B cell (primary cell): Measurements from ENCODE around the gene CD300LG. TPM values are rescaled to one million over a fixed set of nuclear protein-coding genes. Genes with fewer than 3 reads are reported as not detected.

ENCODE experiments used
- ATAC-seq: fragments of 200-7000 bp; cut with Tn5 transposase; one replicate; pipeline ENCODE4 v1.10.0; 2021; ENCODE audit warnings: low read depth, mild to moderate bottlenecking, moderate number of reproducible peaks, moderate library complexity
- CTCF ChIA-PET: fragments of 350-600 bp; sonication (Branson Sonifier 250); formaldehyde crosslinking; loops from one replicate; lab custom pipeline; 2021; ENCODE audit warnings: antibody characterized with exemption, inconsistent platforms; lab: Charles Lee
- POLR2A ChIA-PET: fragments of 350-600 bp; sonication (Branson Sonifier 250); formaldehyde crosslinking; loops from one replicate; lab custom pipeline; 2021; ENCODE audit warnings: antibody characterized with exemption; lab: Charles Lee
- DNase-seq: peaks from one replicate; pipeline ENCODE4 v3.0.0; 2013
- H2AFZ ChIP-seq: 2 replicates; pipeline ENCODE4 v1.6.1; 2012; ENCODE audit warnings: mild to moderate bottlenecking, low read depth, low read length; ENCODE audit not compliant: insufficient read depth, poor library complexity, severe bottlenecking
- H3K27ac ChIP-seq, 2 donors: 1 replicate in 1 of 2; 2 replicates in 1 of 2; pipeline ENCODE4 v1.5.1; 2012 to 2013; ENCODE audit warnings: low read length in 2 of 2, mild to moderate bottlenecking in 2 of 2, moderate library complexity in 1 of 2
- H3K27me3 ChIP-seq, 4 experiments: fragments of 200-600 bp in 1 of 4; sonication (generic) in 1 of 4; replicated peaks in 1 of 4; 1 replicate in 2 of 4; 2 replicates in 2 of 4; pipeline versions ENCODE4 v1.6.1 to v1.7.0; 2013 to 2016; ENCODE audit warnings: low read length in 3 of 4, mild to moderate bottlenecking in 2 of 4, mixed read lengths in 1 of 4, moderate library complexity in 1 of 4; ENCODE audit not compliant: insufficient read depth in 4 of 4, control insufficient read depth in 3 of 4; ENCODE audit errors: control extremely low read depth in 1 of 4
- H3K36me3 ChIP-seq, 2 experiments: replicated peaks in 1 of 2; 1 replicate in 1 of 2; 2 replicates in 1 of 2; pipeline versions ENCODE4 v1.6.1 to v1.7.1; 2013; ENCODE audit warnings: low read length in 1 of 2; ENCODE audit not compliant: insufficient read depth in 2 of 2, control insufficient read depth in 1 of 2; ENCODE audit errors: control extremely low read depth in 1 of 2, extremely low read depth in 1 of 2
- H3K4me1 ChIP-seq, 2 donors: fragments of 200-600 bp in 1 of 2; sonication (generic) in 1 of 2; 1 replicate in 1 of 2; 2 replicates in 1 of 2; pipeline versions ENCODE4 v1.5.1 to v1.6.1; 2013 to 2017; ENCODE audit warnings: low read length in 2 of 2; ENCODE audit not compliant: control insufficient read depth in 2 of 2, insufficient read depth in 2 of 2
- H3K4me2 ChIP-seq: replicated peaks from 2 replicates; pipeline ENCODE3; 2012; ENCODE audit warnings: mild to moderate bottlenecking, low read depth, low read length; ENCODE audit not compliant: poor library complexity, severe bottlenecking
- H3K4me3 ChIP-seq, 5 experiments: fragments of 200-600 bp in 1 of 5; sonication (generic) in 1 of 5; 1 replicate in 3 of 5; 2 replicates in 2 of 5; pipeline versions ENCODE4 v1.5.1 to v1.7.0; 2011 to 2016; ENCODE audit warnings: low read length in 4 of 5, mild to moderate bottlenecking in 4 of 5, low read depth in 2 of 5, control low read depth in 1 of 5, moderate library complexity in 1 of 5; ENCODE audit not compliant: insufficient read depth in 1 of 5; ENCODE audit errors: control extremely low read depth in 1 of 5, extremely low read depth in 1 of 5
- H3K79me2 ChIP-seq: fragments of 200-600 bp; sonication (generic); one replicate; pipeline ENCODE4 v1.6.0; 2016; ENCODE audit warnings: low read length; ENCODE audit not compliant: control insufficient read depth, insufficient read depth
- H3K9ac ChIP-seq: fragments of 200-600 bp; sonication (generic); 2 replicates; pipeline ENCODE4 v1.6.1; 2017; ENCODE audit warnings: mild to moderate bottlenecking, low read length, moderate library complexity
- H3K9me3 ChIP-seq, 3 donors: one replicate each; pipeline versions ENCODE4 v1.6.1 to v1.7.1; 2013; ENCODE audit warnings: low read length in 2 of 3; ENCODE audit not compliant: control insufficient read depth in 2 of 3, insufficient read depth in 1 of 3; ENCODE audit errors: control extremely low read depth in 1 of 3
- H4K20me1 ChIP-seq: 2 replicates; pipeline ENCODE4 v1.6.0; 2012; ENCODE audit warnings: mild to moderate bottlenecking, low read length; ENCODE audit not compliant: insufficient read depth, control insufficient read depth, poor library complexity, severe bottlenecking
- H3K27ac Mint-ChIP-seq: one replicate; pipeline ENCODE4 v1.8.0; 2021; ENCODE audit warnings: mixed read lengths
- H3K27me3 Mint-ChIP-seq: one replicate; pipeline ENCODE4 v1.8.0; 2021; ENCODE audit warnings: mixed read lengths
- H3K4me1 Mint-ChIP-seq: one replicate; pipeline ENCODE4 v1.8.0; 2021; ENCODE audit warnings: mixed read lengths
- H3K4me3 Mint-ChIP-seq: one replicate; pipeline ENCODE4 v1.8.0; 2021; ENCODE audit warnings: mixed read lengths
- H3K9me3 Mint-ChIP-seq: one replicate; pipeline ENCODE4 v1.8.0; 2022; ENCODE audit warnings: mixed read lengths; ENCODE audit not compliant: insufficient read depth
- EZH2 ChIP-seq: IDR thresholded peaks from 2 replicates; pipeline ENCODE4 v1.6.1; 2012; ENCODE audit warnings: borderline replicate concordance, low read depth, mild to moderate bottlenecking, moderate library complexity, low read length; ENCODE audit not compliant: insufficient read depth, poor library complexity, severe bottlenecking
- WGBS: methylation state at CpG from one replicate; pipeline ENCODE4 v1.1.5; 2013; ENCODE audit warnings: missing lambda C conversion rate; ENCODE audit not compliant: insufficient coverage; 5-methylcytosine and 5-hydroxymethylcytosine counted together
- intact Hi-C: fragments of 100-400 bp; cut with micrococcal nuclease; formaldehyde crosslinking; loops from one replicate; pipeline ENCODE4 v1.10.0; 2022
- polyA plus RNA-seq: library from polyadenylated mRNA; depleted of rRNA; stranded (reverse); fragments of >200 nt; gene quantifications from 2 replicates; pipeline ENCODE4 v1.2.3, GENCODE V29; 2012
- total RNA-seq, 2 donors: library from RNA; stranded (reverse); fragments of 120-200 nt in 1 of 2; gene quantifications; 1 replicate in 1 of 2; 2 replicates in 1 of 2; pipeline versions ENCODE4 v1.2.3 to v1.2.4, GENCODE V29; 2013 to 2022
- TF ChIP-seq, protein P1 (sequence below): fragments of 200-600 bp; IDR thresholded peaks from one replicate; pipeline ENCODE4 v1.8.0; 2022; ENCODE audit warnings: antibody characterized with exemption, mild to moderate bottlenecking

The CD300LG gene
- total and polyA plus RNA-seq, 2 donors (not counting 1 experiment from before 2014, with no cell fraction given) = not detected

GRCh38 chr17:43881181-43881580, 34.2 kb downstream of the CD300LG start:
- Histone ChIP-seq H3K27ac (no peak overlapping the region), H3K79me2 (no peaks in the 10 kb centered on the region), H4K20me1 (no peaks in the 10 kb centered on the region), H2AFZ (no peak overlapping the region), H3K4me3 (no peak overlapping the region), H3K9ac (no peak overlapping the region), H3K36me3 (no peaks in the 10 kb centered on the region), H3K4me2 (no peak overlapping the region), H3K9me3 (peaks cover 0 to 5% (median 0%) of the 10 kb centered on the region in 3 donors), H3K27me3 (peaks cover 0 to 22% (median 3%) of the 10 kb centered on the region in 4 experiments), H3K4me1 (peaks cover 0 to 3% of the 10 kb centered on the region in 2 donors)
- no peak for DNase-seq
- Mint-ChIP-seq H3K9me3 (no peaks in the 10 kb centered on the region), H3K4me3 (no peak overlapping the region), H3K4me1 (no peaks in the 10 kb centered on the region), H3K27me3 (peaks cover 23% of the 10 kb centered on the region), H3K27ac (no peak overlapping the region)
- intact Hi-C loops = no loop called here
- 97% methylated on average over 12 of the region's 12 CpGs for WGBS
- CTCF ChIA-PET = interaction anchor here (1.3 to 2.7 kb wide), 3 partner anchors 27 to 60 kb away, joined by 3 to 6 read pairs (median 4); partner anchors contain the start of gene PPY
- ATAC-seq = no peak
- TF ChIP-seq EZH2 = no peak
- TF ChIP-seq, protein P1, sequence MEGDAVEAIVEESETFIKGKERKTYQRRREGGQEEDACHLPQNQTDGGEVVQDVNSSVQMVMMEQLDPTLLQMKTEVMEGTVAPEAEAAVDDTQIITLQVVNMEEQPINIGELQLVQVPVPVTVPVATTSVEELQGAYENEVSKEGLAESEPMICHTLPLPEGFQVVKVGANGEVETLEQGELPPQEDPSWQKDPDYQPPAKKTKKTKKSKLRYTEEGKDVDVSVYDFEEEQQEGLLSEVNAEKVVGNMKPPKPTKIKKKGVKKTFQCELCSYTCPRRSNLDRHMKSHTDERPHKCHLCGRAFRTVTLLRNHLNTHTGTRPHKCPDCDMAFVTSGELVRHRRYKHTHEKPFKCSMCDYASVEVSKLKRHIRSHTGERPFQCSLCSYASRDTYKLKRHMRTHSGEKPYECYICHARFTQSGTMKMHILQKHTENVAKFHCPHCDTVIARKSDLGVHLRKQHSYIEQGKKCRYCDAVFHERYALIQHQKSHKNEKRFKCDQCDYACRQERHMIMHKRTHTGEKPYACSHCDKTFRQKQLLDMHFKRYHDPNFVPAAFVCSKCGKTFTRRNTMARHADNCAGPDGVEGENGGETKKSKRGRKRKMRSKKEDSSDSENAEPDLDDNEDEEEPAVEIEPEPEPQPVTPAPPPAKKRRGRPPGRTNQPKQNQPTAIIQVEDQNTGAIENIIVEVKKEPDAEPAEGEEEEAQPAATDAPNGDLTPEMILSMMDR = no peak
- POLR2A ChIA-PET = no interaction called here

DNA sequence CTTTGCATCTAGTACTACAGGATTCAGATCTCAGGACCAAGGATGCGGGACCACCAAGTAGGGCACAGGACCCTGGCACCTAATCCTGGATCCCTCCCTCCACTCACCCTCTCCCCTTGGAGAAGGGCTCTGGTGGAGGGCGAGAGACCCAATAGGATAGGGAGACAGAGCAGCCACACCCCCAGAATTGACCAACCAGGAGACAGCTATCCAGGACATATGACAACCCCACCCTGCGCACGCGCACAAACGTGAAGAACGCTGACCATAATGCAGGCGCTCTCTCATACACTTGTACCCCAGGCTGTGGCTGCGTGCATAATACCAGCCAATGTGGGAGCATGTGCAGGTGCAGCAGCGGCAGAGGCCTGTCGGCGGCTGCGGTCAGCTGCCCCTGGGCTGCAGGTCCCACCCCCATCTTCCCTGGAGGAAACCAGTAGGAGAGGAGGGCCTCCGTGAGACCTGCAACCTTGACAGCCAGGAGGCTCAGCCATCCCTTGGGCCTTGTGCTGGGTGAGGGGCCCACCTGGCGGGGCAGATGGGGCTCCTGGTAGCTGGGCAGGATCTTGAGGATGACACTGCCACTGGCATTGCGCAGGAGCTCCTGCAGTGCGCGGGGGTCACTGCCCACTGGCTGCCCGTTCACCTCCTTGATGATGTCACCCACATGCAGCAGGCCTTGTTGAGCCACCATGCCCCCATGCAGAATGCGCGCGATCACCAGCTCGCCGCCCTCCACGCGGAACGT, 35.0 kb downstream of the CD300LG start:
- Mint-ChIP-seq H3K4me1 (no peaks in the 10 kb centered on the region), H3K27me3 (peaks cover 23% of the 10 kb centered on the region), H3K4me3 (no peak overlapping the region), H3K27ac (no peak overlapping the region), H3K9me3 (no peaks in the 10 kb centered on the region)
- Histone ChIP-seq H3K9me3 (peaks cover 0 to 5% (median 0%) of the 10 kb centered on the region in 3 donors), H3K4me2 (no peak overlapping the region), H3K4me3 (no peak overlapping the region), H4K20me1 (no peaks in the 10 kb centered on the region), H3K79me2 (no peaks in the 10 kb centered on the region), H2AFZ (no peak overlapping the region), H3K27me3 (peaks cover 0 to 22% (median 3%) of the 10 kb centered on the region in 4 experiments), H3K9ac (no peak overlapping the region), H3K4me1 (peaks cover 0 to 3% of the 10 kb centered on the region in 2 donors), H3K27ac (no peak overlapping the region), H3K36me3 (no peaks in the 10 kb centered on the region)
- no peak for DNase-seq
- TF ChIP-seq, protein P1 = no peak
- TF ChIP-seq EZH2 = no peak
- WGBS = 96% methylated on average over 17 of the region's 27 CpGs
- ATAC-seq = no peak
- ChIA-PET CTCF (interaction anchor here (1.5 kb wide), 1 partner anchor 28 kb away, joined by 3 read pairs; no protein-coding TSS in a partner anchor), POLR2A (no interaction called here)
- intact Hi-C loops = no loop called here
